Fibroblast of lung (primary cell): ENCODE measurements around the gene COPA.

Experiments
- CTCF ChIP-seq, 2 donors: IDR thresholded peaks in 1 of 2; conservative IDR thresholded peaks in 1 of 2; 1 replicate in 1 of 2; 2 replicates in 1 of 2; pipeline ENCODE4 v1.5.1; 2011 to 2012; ENCODE audit warnings: low read length in 2 of 2, control low read depth in 1 of 2, inconsistent platforms in 1 of 2, low read depth in 1 of 2, mild to moderate bottlenecking in 1 of 2
- EZH2 ChIP-seq: IDR thresholded peaks from 2 replicates; pipeline ENCODE4 v1.5.1; 2012; ENCODE audit warnings: low read length, control low read depth, mild to moderate bottlenecking; ENCODE audit errors: missing control alignments

GRCh38 chr1:160371756-160372155 lies 28.7 kb upstream of the COPA start:
- TF ChIP-seq CTCF (conservative IDR thresholded peaks at IDR 0.05 in 1 of 2, IDR thresholded peaks at IDR 0.05 in 1 of 2; ENCODE audit: low read depth in 1 of 2, low read length in 2 of 2) = no peak
- no peak for TF ChIP-seq EZH2
